Lung (tissue), 12 donors: ENCODE data around the gene PARD3. TPM values are rescaled to one million over a fixed set of nuclear protein-coding genes. Genes with fewer than 3 reads are reported as not detected.

Experiments
- ATAC-seq: fragments of 200-7000 bp; cut with Tn5 transposase; one replicate; pipeline ENCODE4 v1.9.1; 2020; ENCODE audit warnings: moderate number of reproducible peaks; ENCODE audit not compliant: insufficient read depth, low FRiP score
- DNase-seq, 3 donors: peaks; one replicate each; pipeline ENCODE4 v3.0.0-alpha.2; 2013 to 2017
- H3K27ac ChIP-seq, 2 donors: one replicate each; pipeline ENCODE4 v1.5.1; 2013; ENCODE audit warnings: mild to moderate bottlenecking in 2 of 2, moderate library complexity in 2 of 2, control low read depth in 1 of 2, inconsistent platforms in 1 of 2, low read depth in 1 of 2, low read length in 1 of 2
- H3K27me3 ChIP-seq, 3 donors: one replicate each; pipeline ENCODE4 v1.5.1; 2013; ENCODE audit warnings: low read length in 2 of 3; ENCODE audit not compliant: control insufficient read depth in 3 of 3, insufficient read depth in 3 of 3
- H3K36me3 ChIP-seq, 4 donors: one replicate each; pipeline ENCODE4 v1.5.1; 2013; ENCODE audit warnings: low read length in 4 of 4, mild to moderate bottlenecking in 1 of 4, moderate library complexity in 1 of 4; ENCODE audit not compliant: control insufficient read depth in 4 of 4, insufficient read depth in 4 of 4
- H3K4me1 ChIP-seq, 5 donors: one replicate each; pipeline ENCODE4 v1.5.1; 2013; ENCODE audit warnings: low read length in 5 of 5, mild to moderate bottlenecking in 2 of 5, moderate library complexity in 1 of 5; ENCODE audit not compliant: control insufficient read depth in 5 of 5, insufficient read depth in 5 of 5
- H3K4me3 ChIP-seq: one replicate; pipeline ENCODE4 v1.5.1; 2013; ENCODE audit warnings: mild to moderate bottlenecking, control low read depth, moderate library complexity
- H3K9ac ChIP-seq, 2 donors: one replicate each; pipeline ENCODE4 v1.5.1; 2013; ENCODE audit warnings: low read length in 2 of 2, control low read depth in 1 of 2; ENCODE audit not compliant: insufficient read depth in 1 of 2
- H3K9me3 ChIP-seq, 4 donors: one replicate each; pipeline ENCODE4 v1.5.1; 2013; ENCODE audit warnings: low read length in 3 of 4, mild to moderate bottlenecking in 1 of 4, moderate library complexity in 1 of 4; ENCODE audit not compliant: control insufficient read depth in 4 of 4, insufficient read depth in 3 of 4
- WGBS, 2 donors: extraction: QIAGEN DNeasy Blood & Tissue Kit; methylation state at CpG; one replicate each; pipeline ENCODE4 v1.1.7; 2013; 5-methylcytosine and 5-hydroxymethylcytosine counted together
- polyA plus RNA-seq, 2 donors: library from polyadenylated mRNA; stranded (reverse); fragments of 200-250 nt; gene quantifications; one replicate each; pipeline ENCODE4 v1.2.1, GENCODE V29; 2013
- total RNA-seq, 2 donors: library from RNA; depleted of rRNA in 1 of 2; stranded (reverse); fragments of >200 nt in 1 of 2; gene quantifications; one replicate each; pipeline ENCODE4 v1.2.1, GENCODE V29; 2014 to 2021
- TF ChIP-seq, protein P1 (sequence below): IDR thresholded peaks from 2 replicates; pipeline ENCODE4 v1.5.1; 2012; ENCODE audit warnings: mild to moderate bottlenecking; ENCODE audit errors: control extremely low read depth, extremely low read depth
- donor health status: control.
- donor health status: control.
- donor health status: Bipolar disorder and iron deficiency.
- donor health status: healthy.
- donor health status: DM: yes; HTN: yes; CAD: no.

PARD3 gene
- total and polyA plus RNA-seq, 4 donors = 10.3 to 69.2 (median 27.6) TPM

DNA sequence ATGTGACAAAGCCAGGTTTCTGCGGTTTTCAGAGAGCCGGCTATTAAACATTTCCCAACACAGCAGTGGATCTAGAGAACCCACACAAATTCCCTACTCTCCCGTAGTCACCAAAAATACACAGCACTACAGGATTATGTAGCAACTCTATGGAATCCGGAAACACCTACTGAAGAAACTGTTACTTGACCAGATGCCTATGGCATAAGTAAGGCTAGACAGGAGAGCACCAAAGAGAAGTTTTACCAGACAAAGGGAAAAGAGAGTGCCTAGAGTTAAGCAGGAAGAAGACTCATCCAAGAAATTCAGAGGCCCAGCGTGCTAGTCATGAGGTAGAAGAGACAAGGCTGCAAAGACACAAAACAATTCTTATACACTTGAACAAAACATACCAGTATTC is 321.1 kb downstream of the PARD3 start:
- H3K4me1 ChIP-seq = peaks cover 0 to 15% (median 1%) of the 10 kb centered on the region in 5 donors
- DNase-seq (no peak), ATAC-seq (no peak)
- H3K4me3 ChIP-seq = no peak overlapping the region
- WGBS, 2 donors = 95 to 97% methylated on average over 5 of the region's 5 CpGs
- no peak overlapping the region for H3K9ac ChIP-seq
- H3K9me3 ChIP-seq = no peaks in the 10 kb centered on the region
- no peaks in the 10 kb centered on the region for H3K27me3 ChIP-seq
- no peak overlapping the region for H3K27ac ChIP-seq
- no peaks in the 10 kb centered on the region for H3K36me3 ChIP-seq
- TF ChIP-seq, protein P1, sequence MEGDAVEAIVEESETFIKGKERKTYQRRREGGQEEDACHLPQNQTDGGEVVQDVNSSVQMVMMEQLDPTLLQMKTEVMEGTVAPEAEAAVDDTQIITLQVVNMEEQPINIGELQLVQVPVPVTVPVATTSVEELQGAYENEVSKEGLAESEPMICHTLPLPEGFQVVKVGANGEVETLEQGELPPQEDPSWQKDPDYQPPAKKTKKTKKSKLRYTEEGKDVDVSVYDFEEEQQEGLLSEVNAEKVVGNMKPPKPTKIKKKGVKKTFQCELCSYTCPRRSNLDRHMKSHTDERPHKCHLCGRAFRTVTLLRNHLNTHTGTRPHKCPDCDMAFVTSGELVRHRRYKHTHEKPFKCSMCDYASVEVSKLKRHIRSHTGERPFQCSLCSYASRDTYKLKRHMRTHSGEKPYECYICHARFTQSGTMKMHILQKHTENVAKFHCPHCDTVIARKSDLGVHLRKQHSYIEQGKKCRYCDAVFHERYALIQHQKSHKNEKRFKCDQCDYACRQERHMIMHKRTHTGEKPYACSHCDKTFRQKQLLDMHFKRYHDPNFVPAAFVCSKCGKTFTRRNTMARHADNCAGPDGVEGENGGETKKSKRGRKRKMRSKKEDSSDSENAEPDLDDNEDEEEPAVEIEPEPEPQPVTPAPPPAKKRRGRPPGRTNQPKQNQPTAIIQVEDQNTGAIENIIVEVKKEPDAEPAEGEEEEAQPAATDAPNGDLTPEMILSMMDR = no peak

DNA sequence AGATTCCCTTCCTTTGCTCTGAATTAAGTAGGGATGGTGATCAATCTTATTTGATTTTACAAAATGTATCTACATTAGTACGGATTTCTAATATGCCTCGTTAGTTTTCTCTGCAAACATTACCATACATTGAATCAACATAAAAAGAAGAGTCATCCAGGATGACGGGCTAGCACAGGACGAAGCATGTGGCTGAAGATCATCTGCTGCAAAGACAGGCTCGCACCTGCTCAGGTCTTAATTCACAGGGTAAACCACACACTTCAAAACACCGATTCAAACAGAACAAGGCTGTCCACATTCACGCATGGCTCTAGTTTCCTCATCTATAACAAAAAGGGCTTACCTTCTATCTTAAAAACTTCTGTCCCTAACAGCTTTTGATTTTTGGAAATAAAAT is 323.0 kb downstream of the PARD3 start:
- H3K9ac ChIP-seq = no peak overlapping the region

DNA sequence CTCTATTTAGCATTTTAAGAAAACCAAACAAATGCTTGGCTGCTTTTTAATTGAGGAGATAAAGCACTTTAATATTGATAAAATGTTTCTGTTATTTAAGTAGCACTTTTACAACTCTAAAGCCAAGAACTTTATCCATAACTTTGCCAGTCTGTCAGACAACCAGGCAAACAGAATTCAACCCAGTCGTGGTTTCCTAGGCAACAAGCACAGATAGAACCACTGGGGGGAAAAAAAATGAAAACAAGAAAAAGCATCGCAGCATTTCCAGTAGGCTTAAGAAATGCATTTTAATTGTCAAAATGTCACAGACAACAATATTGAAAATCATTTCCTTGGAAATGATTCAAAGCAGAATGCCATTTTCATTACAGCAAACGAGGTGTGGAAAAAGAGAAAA is 323.4 kb downstream of the PARD3 start:
- H3K27ac ChIP-seq = no peak overlapping the region
- no peaks in the 10 kb centered on the region for H3K9me3 ChIP-seq
- TF ChIP-seq, protein P1 = no peak
- H3K4me1 ChIP-seq = peaks cover 0 to 15% (median 1%) of the 10 kb centered on the region in 5 donors
- no peaks in the 10 kb centered on the region for H3K27me3 ChIP-seq
- ATAC-seq = no peak
- DNase-seq = peak; percentile 55 to 81 (median 72)
- no peaks in the 10 kb centered on the region for H3K36me3 ChIP-seq
- no peak overlapping the region for H3K4me3 ChIP-seq
- WGBS, 2 donors = 74 to 83% methylated on average over 3 of the region's 3 CpGs
- H3K9ac ChIP-seq = no peak overlapping the region

More for the DNA sequence above, 323.0 kb downstream of the PARD3 start:
- H3K36me3 ChIP-seq = no peaks in the 10 kb centered on the region
- H3K4me1 ChIP-seq = peaks cover 0 to 15% (median 1%) of the 10 kb centered on the region in 5 donors
- H3K9me3 ChIP-seq = no peaks in the 10 kb centered on the region
- WGBS, 2 donors = 89 to 91% methylated on average over 7 of the region's 7 CpGs
- DNase-seq (no peak), ATAC-seq (no peak)
- no peak overlapping the region for H3K4me3 ChIP-seq
- H3K27me3 ChIP-seq = no peaks in the 10 kb centered on the region
- H3K27ac ChIP-seq = no peak overlapping the region
- TF ChIP-seq, protein P1 = no peak
